ENCODE measurements around the gene TST.

The TST gene

DNA sequence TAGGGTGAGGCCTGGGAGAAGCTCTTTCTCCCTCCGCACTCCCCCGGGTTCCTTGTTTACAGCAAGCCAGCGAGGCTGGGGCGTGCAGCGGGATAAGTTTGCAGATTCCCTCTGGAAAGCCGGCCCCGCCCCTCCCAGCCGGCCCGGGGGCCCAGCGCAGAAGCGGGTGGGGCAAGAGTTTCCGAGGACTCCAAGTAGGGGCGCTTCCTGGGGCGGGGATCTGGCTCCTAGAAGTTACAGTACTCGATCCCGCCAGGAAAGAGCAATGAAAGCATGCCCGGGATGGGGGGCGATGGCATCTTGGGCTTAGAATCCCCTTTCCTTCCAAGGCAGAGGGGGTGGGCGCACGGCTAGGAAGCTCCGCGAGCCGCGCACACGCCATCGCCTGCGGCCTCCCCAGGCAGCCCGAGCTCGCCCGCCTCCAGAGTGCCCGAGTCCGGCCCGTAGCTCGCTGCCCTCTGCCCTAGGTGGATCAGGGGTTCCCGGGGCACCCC lies 385 bp downstream of the TST start:
- H3K36me3 ChIP-seq (replicated peaks in 1 of 2; ENCODE audit: control insufficient read depth in 2 of 2, insufficient read depth in 2 of 2, low read length in 2 of 2), result peaks cover 12 to 45% of the 10 kb centered on the region in 2 donors
- H2BK120ac ChIP-seq (ENCODE audit: low read depth, low read length), result peak overlapping the region; percentile 61
- peak overlapping the region; percentile 97 to 98 for H3K4me3 ChIP-seq (ENCODE audit: low read length in 2 of 2)
- peak overlapping the region; percentile 54 for H4K8ac ChIP-seq (ENCODE audit: low read depth, low read length)
- H2BK12ac ChIP-seq (ENCODE audit: low read length), result no peak overlapping the region
- H3K27ac ChIP-seq (replicated peaks; ENCODE audit: low read length), result peak overlapping the region; percentile 68
- peak; percentile 40 for DNase-seq (ENCODE audit: low spot score)
- peaks cover 0 to 2% of the 10 kb centered on the region in 2 donors for H3K9me3 ChIP-seq (replicated peaks in 1 of 2; ENCODE audit: control insufficient read depth in 2 of 2, insufficient read depth in 1 of 2, low read depth in 1 of 2, low read length in 2 of 2)
- peak overlapping the region; percentile 65 for H2AK5ac ChIP-seq (ENCODE audit: low read depth, low read length)
- H3K79me1 ChIP-seq (ENCODE audit: low read depth, low read length), result peaks cover 19% of the 10 kb centered on the region
- peak overlapping the region; percentile 98 for H3K18ac ChIP-seq (ENCODE audit: low read length)
- no peaks in the 10 kb centered on the region for H3K27me3 ChIP-seq (ENCODE audit: control insufficient read depth in 3 of 3, insufficient read depth in 3 of 3, low read depth in 1 of 3, low read length in 3 of 3)
- no peak overlapping the region for H4K91ac ChIP-seq (ENCODE audit: low read depth, low read length, poor library complexity)
- peak overlapping the region; percentile 99 for H2AFZ ChIP-seq (ENCODE audit: low read length)
- H3K23ac ChIP-seq (ENCODE audit: low read depth, low read length, poor library complexity), result peak overlapping the region; percentile 77
- H2BK5ac ChIP-seq (ENCODE audit: low read length), result peak overlapping the region; percentile 93
- peak overlapping the region; percentile 95 for H3K9ac ChIP-seq (ENCODE audit: low read depth, low read length, poor library complexity)
- H3K14ac ChIP-seq (ENCODE audit: low read length), result peak overlapping the region; percentile 40
- H3K4me1 ChIP-seq (ENCODE audit: control insufficient read depth in 2 of 2, insufficient read depth in 1 of 2, low read depth in 1 of 2, low read length in 2 of 2), result peaks cover 0 to 16% of the 10 kb centered on the region in 2 donors
- H3K4ac ChIP-seq (ENCODE audit: low read length), result peak overlapping the region; percentile 13
- WGBS, 2 donors (ENCODE audit: extremely low coverage in 2 of 2, insufficient read length in 2 of 2, insufficient replicate concordance in 1 of 2), result no CpG with 5 or more reads among the region's 35 CpGs
- peak overlapping the region; percentile 93 for H2BK15ac ChIP-seq (ENCODE audit: low read length)
- H3K4me2 ChIP-seq (ENCODE audit: insufficient read depth, low read length, poor library complexity, severe bottlenecking), result peak overlapping the region; percentile 66

GRCh38 chr22:37018086-37018814 lies 997 bp downstream of the TST start:
- Histone ChIP-seq H3K27ac (replicated peaks; ENCODE audit: low read length) (no peak overlapping the region), H2BK12ac (ENCODE audit: low read length) (no peak overlapping the region), H3K36me3 (replicated peaks in 1 of 2; ENCODE audit: control insufficient read depth in 2 of 2, insufficient read depth in 2 of 2, low read length in 2 of 2) (peaks cover 12 to 40% of the 10 kb centered on the region in 2 donors), H3K9ac (ENCODE audit: low read depth, low read length, poor library complexity) (peak overlapping the region; percentile 80), H4K91ac (ENCODE audit: low read depth, low read length, poor library complexity) (no peak overlapping the region), H2BK5ac (ENCODE audit: low read length) (peak overlapping the region; percentile 93), H3K4me1 (ENCODE audit: control insufficient read depth in 2 of 2, insufficient read depth in 1 of 2, low read depth in 1 of 2, low read length in 2 of 2) (peaks cover 0 to 16% of the 10 kb centered on the region in 2 donors), H3K23ac (ENCODE audit: low read depth, low read length, poor library complexity) (peak overlapping the region; percentile 8), H2BK15ac (ENCODE audit: low read length) (peak overlapping the region; percentile 28), H4K8ac (ENCODE audit: low read depth, low read length) (no peak overlapping the region), H3K4me3 (ENCODE audit: low read length in 2 of 2) (peak overlapping the region; percentile 97 to 98), H3K14ac (ENCODE audit: low read length) (peak overlapping the region; percentile 40), H2AK5ac (ENCODE audit: low read depth, low read length) (peak overlapping the region; percentile 65), H3K27me3 (ENCODE audit: control insufficient read depth in 3 of 3, insufficient read depth in 3 of 3, low read depth in 1 of 3, low read length in 3 of 3) (no peaks in the 10 kb centered on the region), H3K4me2 (ENCODE audit: insufficient read depth, low read length, poor library complexity, severe bottlenecking) (peak overlapping the region; percentile 66), H3K4ac (ENCODE audit: low read length) (no peak overlapping the region), H3K9me3 (replicated peaks in 1 of 2; ENCODE audit: control insufficient read depth in 2 of 2, insufficient read depth in 1 of 2, low read depth in 1 of 2, low read length in 2 of 2) (peaks cover 0 to 2% of the 10 kb centered on the region in 2 donors), H2BK120ac (ENCODE audit: low read depth, low read length) (no peak overlapping the region), H3K79me1 (ENCODE audit: low read depth, low read length) (peaks cover 19% of the 10 kb centered on the region), H2AFZ (ENCODE audit: low read length) (peak overlapping the region; percentile 99), H3K18ac (ENCODE audit: low read length) (peak overlapping the region; percentile 11)
- no peak for DNase-seq (ENCODE audit: low spot score)
- WGBS, 2 donors (ENCODE audit: extremely low coverage in 2 of 2, insufficient read length in 2 of 2, insufficient replicate concordance in 1 of 2), result no CpG with 5 or more reads among the region's 45 CpGs

- Histone ChIP-seq H3K9me3 (replicated peaks in 1 of 2; ENCODE audit: control insufficient read depth in 2 of 2, insufficient read depth in 1 of 2, low read depth in 1 of 2, low read length in 2 of 2) (peaks cover 0 to 2% of the 10 kb centered on the region in 2 donors), H4K8ac (ENCODE audit: low read depth, low read length) (no peak overlapping the region), H3K27me3 (ENCODE audit: control insufficient read depth in 3 of 3, insufficient read depth in 3 of 3, low read depth in 1 of 3, low read length in 3 of 3) (no peaks in the 10 kb centered on the region), H4K91ac (ENCODE audit: low read depth, low read length, poor library complexity) (no peak overlapping the region), H3K36me3 (replicated peaks in 1 of 2; ENCODE audit: control insufficient read depth in 2 of 2, insufficient read depth in 2 of 2, low read length in 2 of 2) (peaks cover 12 to 34% of the 10 kb centered on the region in 2 donors), H3K27ac (replicated peaks; ENCODE audit: low read length) (no peak overlapping the region), H2BK5ac (ENCODE audit: low read length) (no peak overlapping the region), H3K4me2 (ENCODE audit: insufficient read depth, low read length, poor library complexity, severe bottlenecking) (no peak overlapping the region), H2BK15ac (ENCODE audit: low read length) (no peak overlapping the region), H3K4ac (ENCODE audit: low read length) (no peak overlapping the region), H3K4me1 (ENCODE audit: control insufficient read depth in 2 of 2, insufficient read depth in 1 of 2, low read depth in 1 of 2, low read length in 2 of 2) (peaks cover 0 to 16% of the 10 kb centered on the region in 2 donors), H2BK120ac (ENCODE audit: low read depth, low read length) (no peak overlapping the region), H2AFZ (ENCODE audit: low read length) (no peak overlapping the region), H3K9ac (ENCODE audit: low read depth, low read length, poor library complexity) (no peak overlapping the region), H3K14ac (ENCODE audit: low read length) (no peak overlapping the region), H3K23ac (ENCODE audit: low read depth, low read length, poor library complexity) (no peak overlapping the region), H3K18ac (ENCODE audit: low read length) (no peak overlapping the region), H3K79me1 (ENCODE audit: low read depth, low read length) (peaks cover 14% of the 10 kb centered on the region), H3K4me3 (ENCODE audit: low read length in 2 of 2) (peak overlapping the region in 1 of 2 donors; percentile 8), H2AK5ac (ENCODE audit: low read depth, low read length) (no peak overlapping the region), H2BK12ac (ENCODE audit: low read length) (no peak overlapping the region)
- no CpG with 5 or more reads among the region's 10 CpGs for WGBS, 2 donors (ENCODE audit: extremely low coverage in 2 of 2, insufficient read length in 2 of 2, insufficient replicate concordance in 1 of 2)
- DNase-seq (ENCODE audit: low spot score), result no peak
These were observed 1.9 kb downstream of the TST start for GRCh38 chr22:37017356-37017755.

DNA sequence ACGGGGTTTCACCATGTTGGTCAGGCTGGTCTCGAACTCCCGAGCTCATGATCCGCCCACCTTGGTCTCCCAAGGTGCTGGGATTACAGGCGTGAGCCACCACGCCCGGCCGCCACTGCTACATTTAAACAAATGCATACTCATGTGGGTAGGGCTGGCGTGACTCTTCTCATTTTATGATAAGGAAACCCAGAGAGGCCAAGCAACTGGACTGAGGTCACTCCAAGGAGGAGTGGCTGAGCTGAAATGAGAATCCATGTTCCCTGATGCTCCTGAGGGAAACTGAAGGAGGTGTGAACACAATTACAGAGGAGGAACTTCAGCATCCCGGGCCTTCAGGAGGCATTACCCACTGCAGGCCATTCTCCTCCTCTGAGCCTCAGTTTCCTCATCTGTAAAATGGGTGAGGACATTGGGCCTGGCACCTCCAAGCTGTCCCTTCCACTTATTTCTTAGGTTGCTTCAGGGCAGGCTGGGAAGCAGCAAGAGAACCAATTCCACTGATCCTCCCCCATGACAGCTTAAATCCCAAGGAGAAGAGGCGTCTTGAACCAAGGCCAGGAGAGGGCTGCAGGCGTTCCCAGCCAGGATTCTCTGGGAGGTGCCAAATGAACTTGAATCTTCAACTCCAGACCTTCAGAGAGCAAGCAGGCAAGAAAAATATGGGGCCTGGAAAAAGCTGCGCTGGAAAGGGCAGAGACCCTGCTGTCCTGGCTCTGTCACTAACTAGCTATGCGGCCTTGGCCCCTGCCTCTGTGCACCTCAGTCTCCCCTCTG lies 2.9 kb downstream of the TST start:
- Histone ChIP-seq H3K4me1 (ENCODE audit: control insufficient read depth in 2 of 2, insufficient read depth in 1 of 2, low read depth in 1 of 2, low read length in 2 of 2) (peaks cover 0 to 15% of the 10 kb centered on the region in 2 donors), H2BK5ac (ENCODE audit: low read length) (no peak overlapping the region), H3K4me3 (ENCODE audit: low read length in 2 of 2) (no peak overlapping the region), H2BK12ac (ENCODE audit: low read length) (no peak overlapping the region), H4K91ac (ENCODE audit: low read depth, low read length, poor library complexity) (no peak overlapping the region), H3K9me3 (replicated peaks in 1 of 2; ENCODE audit: control insufficient read depth in 2 of 2, insufficient read depth in 1 of 2, low read depth in 1 of 2, low read length in 2 of 2) (peaks cover 0 to 2% of the 10 kb centered on the region in 2 donors), H3K9ac (ENCODE audit: low read depth, low read length, poor library complexity) (no peak overlapping the region), H2AFZ (ENCODE audit: low read length) (no peak overlapping the region), H2BK15ac (ENCODE audit: low read length) (no peak overlapping the region), H3K79me1 (ENCODE audit: low read depth, low read length) (peaks cover 9% of the 10 kb centered on the region), H3K27ac (replicated peaks; ENCODE audit: low read length) (no peak overlapping the region), H3K14ac (ENCODE audit: low read length) (no peak overlapping the region), H3K4ac (ENCODE audit: low read length) (no peak overlapping the region), H3K36me3 (replicated peaks in 1 of 2; ENCODE audit: control insufficient read depth in 2 of 2, insufficient read depth in 2 of 2, low read length in 2 of 2) (peaks cover 15 to 27% of the 10 kb centered on the region in 2 donors), H4K8ac (ENCODE audit: low read depth, low read length) (no peak overlapping the region), H2AK5ac (ENCODE audit: low read depth, low read length) (no peak overlapping the region), H2BK120ac (ENCODE audit: low read depth, low read length) (no peak overlapping the region), H3K4me2 (ENCODE audit: insufficient read depth, low read length, poor library complexity, severe bottlenecking) (no peak overlapping the region), H3K23ac (ENCODE audit: low read depth, low read length, poor library complexity) (no peak overlapping the region), H3K27me3 (ENCODE audit: control insufficient read depth in 3 of 3, insufficient read depth in 3 of 3, low read depth in 1 of 3, low read length in 3 of 3) (no peaks in the 10 kb centered on the region), H3K18ac (ENCODE audit: low read length) (no peak overlapping the region)
- no peak for DNase-seq (ENCODE audit: low spot score)
- no CpG with 5 or more reads among the region's 14 CpGs for WGBS, 2 donors (ENCODE audit: extremely low coverage in 2 of 2, insufficient read length in 2 of 2, insufficient replicate concordance in 1 of 2)

All from neuronal stem cell (in vitro differentiated cells).